H9 (cell line): ENCODE results near the gene PRDM1. TPM values are rescaled to one million over a fixed set of nuclear protein-coding genes. Genes with fewer than 3 reads are reported as not detected.

ENCODE experiments used
- DNase-seq: peaks from one replicate; pipeline ENCODE4 v3.0.0-alpha.2; 2017
- H2AFZ ChIP-seq: one replicate; pipeline ENCODE4 v1.6.1; 2013; ENCODE audit warnings: mild to moderate bottlenecking, low read length, control low read depth, moderate library complexity
- H2AK5ac ChIP-seq: 2 replicates; pipeline ENCODE4 v1.6.1; 2013; ENCODE audit warnings: low read length, control low read depth, mixed read lengths; ENCODE audit not compliant: insufficient read length
- H2BK120ac ChIP-seq: one replicate; pipeline ENCODE4 v1.6.1; 2013; ENCODE audit warnings: low read depth, mild to moderate bottlenecking, low read length, control low read depth, inconsistent platforms; ENCODE audit not compliant: poor library complexity, severe bottlenecking
- H2BK12ac ChIP-seq: 2 replicates; pipeline ENCODE4 v1.6.1; 2013; ENCODE audit warnings: low read length, control low read depth, mixed read lengths, low read depth; ENCODE audit not compliant: insufficient read length
- H2BK15ac ChIP-seq: 2 replicates; pipeline ENCODE4 v1.6.1; 2013; ENCODE audit warnings: low read depth, low read length, control low read depth
- H2BK20ac ChIP-seq: one replicate; pipeline ENCODE4 v1.6.1; 2013; ENCODE audit warnings: low read depth, mild to moderate bottlenecking, low read length, control low read depth, inconsistent platforms; ENCODE audit not compliant: poor library complexity, severe bottlenecking
- H2BK5ac ChIP-seq: 2 replicates; pipeline ENCODE4 v1.6.1; 2013; ENCODE audit warnings: low read length, control low read depth, mixed read lengths; ENCODE audit not compliant: insufficient read length
- H3K14ac ChIP-seq: 2 replicates; pipeline ENCODE4 v1.6.1; 2013; ENCODE audit warnings: low read length, control low read depth; ENCODE audit not compliant: insufficient read depth
- H3K18ac ChIP-seq: 2 replicates; pipeline ENCODE4 v1.6.1; 2013; ENCODE audit warnings: low read depth, mild to moderate bottlenecking, mixed read lengths, low read length, control low read depth; ENCODE audit not compliant: insufficient read length
- H3K23ac ChIP-seq: 2 replicates; pipeline ENCODE4 v1.6.1; 2013; ENCODE audit warnings: low read length, control low read depth, mixed read lengths, low read depth; ENCODE audit not compliant: insufficient read length
- H3K23me2 ChIP-seq: 2 replicates; pipeline ENCODE4 v1.6.1; 2013; ENCODE audit warnings: low read depth, mild to moderate bottlenecking, mixed read lengths, low read length, control low read depth; ENCODE audit not compliant: insufficient read length, poor library complexity, severe bottlenecking
- H3K27ac ChIP-seq: 2 replicates; pipeline ENCODE4 v1.5.1; 2013; ENCODE audit warnings: low read length, control low read depth, mixed read lengths, low read depth; ENCODE audit not compliant: insufficient read length
- H3K27me3 ChIP-seq: 2 replicates; pipeline ENCODE4 v1.6.1; 2013; ENCODE audit warnings: low read length, control low read depth, inconsistent platforms; ENCODE audit not compliant: insufficient read depth
- H3K4ac ChIP-seq: 2 replicates; pipeline ENCODE4 v1.6.1; 2013; ENCODE audit warnings: low read depth, mild to moderate bottlenecking, control low read depth, inconsistent platforms, low read length, moderate library complexity
- H3K4me1 ChIP-seq: 2 replicates; pipeline ENCODE4 v1.6.1; 2013; ENCODE audit warnings: low read length, control low read depth, inconsistent platforms; ENCODE audit not compliant: insufficient read depth
- H3K4me2 ChIP-seq: 2 replicates; pipeline ENCODE4 v1.6.1; 2013; ENCODE audit warnings: low read length, control low read depth, mixed read lengths; ENCODE audit not compliant: insufficient read length, insufficient read depth
- H3K56ac ChIP-seq: 2 replicates; pipeline ENCODE4 v1.6.1; 2013; ENCODE audit warnings: low read depth, mild to moderate bottlenecking, mixed read lengths, low read length, control low read depth; ENCODE audit not compliant: insufficient read length
- H3K79me1 ChIP-seq: 2 replicates; pipeline ENCODE4 v1.6.1; 2013; ENCODE audit warnings: low read depth, mild to moderate bottlenecking, moderate library complexity, low read length, control low read depth, inconsistent platforms; ENCODE audit not compliant: insufficient read depth, poor library complexity, severe bottlenecking
- H3K79me2 ChIP-seq: 2 replicates; pipeline ENCODE4 v1.6.1; 2013; ENCODE audit warnings: low read length, control low read depth, inconsistent platforms; ENCODE audit not compliant: insufficient read depth
- H3K9ac ChIP-seq: 2 replicates; pipeline ENCODE4 v1.6.1; 2013; ENCODE audit warnings: low read length, control low read depth, mixed read lengths; ENCODE audit not compliant: insufficient read length; ENCODE audit errors: extremely low read depth
- H3K9me3 ChIP-seq: one replicate; pipeline ENCODE4 v1.6.1; 2013; ENCODE audit warnings: low read depth, low read length, inconsistent platforms; ENCODE audit not compliant: control insufficient read depth
- H3T11ph ChIP-seq: one replicate; pipeline ENCODE4 v1.6.1; 2013; ENCODE audit warnings: mild to moderate bottlenecking, low read length, control low read depth, inconsistent platforms
- H4K20me1 ChIP-seq: one replicate; pipeline ENCODE4 v1.6.1; 2013; ENCODE audit not compliant: control insufficient read depth, insufficient read length, insufficient read depth
- H4K5ac ChIP-seq: 2 replicates; pipeline ENCODE4 v1.6.1; 2013; ENCODE audit warnings: low read depth, mild to moderate bottlenecking, mixed read lengths, low read length, control low read depth; ENCODE audit not compliant: insufficient read length
- H4K8ac ChIP-seq: replicated peaks from 2 replicates; pipeline ENCODE4 v1.6.1; 2013; ENCODE audit warnings: low read length, control low read depth, mixed read lengths, low read depth; ENCODE audit not compliant: insufficient read length
- H4K91ac ChIP-seq: 2 replicates; pipeline ENCODE4 v1.6.1; 2013; ENCODE audit warnings: low read depth, mild to moderate bottlenecking, moderate library complexity, mixed read lengths, low read length, control low read depth; ENCODE audit not compliant: insufficient read length
- H3K27ac Mint-ChIP-seq, 3 experiments: 2 replicates in 2 of 3; 3 replicates in 1 of 3; pipeline ENCODE4 v1.8.0; 2020 to 2021; ENCODE audit warnings: mixed read lengths in 3 of 3, mild to moderate bottlenecking in 1 of 3, moderate library complexity in 1 of 3
- H3K27me3 Mint-ChIP-seq: 2 replicates; pipeline ENCODE4 v1.8.0; 2021; ENCODE audit warnings: low read depth, mild to moderate bottlenecking, moderate library complexity, mixed read lengths
- H3K36me3 Mint-ChIP-seq, 3 experiments: 2 replicates in 2 of 3; 3 replicates in 1 of 3; pipeline ENCODE4 v1.8.0; 2020 to 2021; ENCODE audit warnings: low read depth in 3 of 3, mixed read lengths in 3 of 3; ENCODE audit not compliant: insufficient read depth in 1 of 3
- H3K4me1 Mint-ChIP-seq, 2 experiments: 2 replicates each; pipeline ENCODE4 v1.8.0; 2020; ENCODE audit warnings: mixed read lengths in 2 of 2
- H3K4me3 Mint-ChIP-seq, 2 experiments: 2 replicates in 1 of 2; 3 replicates in 1 of 2; pipeline ENCODE4 v1.8.0; 2020 to 2021; ENCODE audit warnings: mild to moderate bottlenecking in 2 of 2, mixed read lengths in 2 of 2, moderate library complexity in 1 of 2
- H3K9me3 Mint-ChIP-seq, 2 experiments: 2 replicates in 1 of 2; 3 replicates in 1 of 2; pipeline ENCODE4 v1.8.0; 2020; ENCODE audit warnings: mild to moderate bottlenecking in 2 of 2, mixed read lengths in 2 of 2, moderate library complexity in 1 of 2
- WGBS: extraction: QIAGEN DNeasy Blood & Tissue Kit; methylation state at CpG from one replicate; pipeline ENCODE4 v1.1.7; 2013; ENCODE audit warnings: missing lambda C conversion rate, low lambda C conversion rate, mixed read lengths; ENCODE audit not compliant: insufficient read length; ENCODE audit errors: extremely low coverage; 5-methylcytosine and 5-hydroxymethylcytosine counted together
- total RNA-seq: library from RNA; stranded (reverse); gene quantifications from 2 replicates; pipeline ENCODE4 v1.2.1, GENCODE V29; 2021
- TF ChIP-seq, protein P1 (sequence below): fragments of 200-600 bp; sonication (generic); conservative IDR thresholded peaks from 3 replicates; pipeline ENCODE4 v1.8.0; 2021; ENCODE audit warnings: antibody characterized with exemption, mild to moderate bottlenecking

The PRDM1 gene
- total RNA-seq, 1 experiment from 2014 or later, result 2.9 TPM

DNA sequence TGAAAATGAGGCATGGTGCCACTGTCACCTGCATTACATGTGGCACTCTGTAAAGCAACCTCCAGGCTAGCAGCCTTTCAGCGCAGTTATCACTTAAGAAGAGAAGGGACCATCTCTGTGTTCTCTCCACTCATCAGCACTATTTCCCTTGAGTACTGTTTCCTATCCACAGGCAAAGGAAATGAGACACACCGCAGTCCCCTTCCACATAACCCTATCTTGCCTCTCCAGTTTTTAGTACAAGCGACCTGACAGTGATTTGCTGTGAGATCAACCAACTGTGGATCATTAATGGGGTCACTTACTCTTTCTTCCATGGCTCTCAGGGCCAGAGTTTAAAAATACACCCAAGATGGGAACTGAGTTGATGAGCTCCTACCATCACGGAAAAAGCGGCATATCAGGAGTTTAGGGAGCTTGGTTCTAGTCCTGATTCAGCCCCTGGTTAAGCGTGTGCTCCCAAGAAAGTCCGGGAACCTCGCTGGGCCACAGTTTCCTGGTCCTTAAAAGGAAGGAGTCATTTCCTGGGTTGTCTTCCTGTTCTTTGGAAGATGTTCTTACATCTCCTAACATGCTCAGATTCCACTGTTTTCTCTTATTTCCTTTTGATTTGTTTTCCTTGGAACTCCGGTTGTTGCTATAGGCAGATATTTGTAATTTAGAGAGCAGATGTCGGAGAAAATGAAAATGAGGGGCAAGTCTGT, 27.3 kb downstream of the PRDM1 start:
- no peak overlapping the region for H3K27ac Mint-ChIP-seq
- no peak overlapping the region for H2AK5ac ChIP-seq
- H3K27me3 Mint-ChIP-seq, result peaks cover 1% of the 10 kb centered on the region; the same call in 1 of the 2 replicates
- no peak overlapping the region for H4K91ac ChIP-seq
- no peak overlapping the region for H2BK120ac ChIP-seq
- H3T11ph ChIP-seq, result no peak overlapping the region
- no peak overlapping the region for H2AFZ ChIP-seq
- H3K4me1 Mint-ChIP-seq, result no peaks in the 10 kb centered on the region
- TF ChIP-seq, protein P1, sequence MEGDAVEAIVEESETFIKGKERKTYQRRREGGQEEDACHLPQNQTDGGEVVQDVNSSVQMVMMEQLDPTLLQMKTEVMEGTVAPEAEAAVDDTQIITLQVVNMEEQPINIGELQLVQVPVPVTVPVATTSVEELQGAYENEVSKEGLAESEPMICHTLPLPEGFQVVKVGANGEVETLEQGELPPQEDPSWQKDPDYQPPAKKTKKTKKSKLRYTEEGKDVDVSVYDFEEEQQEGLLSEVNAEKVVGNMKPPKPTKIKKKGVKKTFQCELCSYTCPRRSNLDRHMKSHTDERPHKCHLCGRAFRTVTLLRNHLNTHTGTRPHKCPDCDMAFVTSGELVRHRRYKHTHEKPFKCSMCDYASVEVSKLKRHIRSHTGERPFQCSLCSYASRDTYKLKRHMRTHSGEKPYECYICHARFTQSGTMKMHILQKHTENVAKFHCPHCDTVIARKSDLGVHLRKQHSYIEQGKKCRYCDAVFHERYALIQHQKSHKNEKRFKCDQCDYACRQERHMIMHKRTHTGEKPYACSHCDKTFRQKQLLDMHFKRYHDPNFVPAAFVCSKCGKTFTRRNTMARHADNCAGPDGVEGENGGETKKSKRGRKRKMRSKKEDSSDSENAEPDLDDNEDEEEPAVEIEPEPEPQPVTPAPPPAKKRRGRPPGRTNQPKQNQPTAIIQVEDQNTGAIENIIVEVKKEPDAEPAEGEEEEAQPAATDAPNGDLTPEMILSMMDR, result no peak
- no peak overlapping the region for H3K56ac ChIP-seq
- no peak overlapping the region for H4K5ac ChIP-seq
- no peaks in the 10 kb centered on the region for H4K20me1 ChIP-seq
- H3K27me3 ChIP-seq, result no peaks in the 10 kb centered on the region
- no peak overlapping the region for H3K4me3 Mint-ChIP-seq
- H3K79me2 ChIP-seq, result no peaks in the 10 kb centered on the region
- no peak overlapping the region for H4K8ac ChIP-seq
- DNase-seq, result no peak
- no peak overlapping the region for H3K4ac ChIP-seq
- H3K14ac ChIP-seq, result no peak overlapping the region
- H3K79me1 ChIP-seq, result no peaks in the 10 kb centered on the region
- no peak overlapping the region for H3K23ac ChIP-seq
- no peak overlapping the region for H3K18ac ChIP-seq
- H3K27ac ChIP-seq, result no peak overlapping the region
- no peaks in the 10 kb centered on the region; a peak in 1 of 7 replicates for H3K36me3 Mint-ChIP-seq
- no peaks in the 10 kb centered on the region for H3K23me2 ChIP-seq
- H2BK15ac ChIP-seq, result no peak overlapping the region
- H2BK12ac ChIP-seq, result no peak overlapping the region
- no peaks in the 10 kb centered on the region for H3K4me1 ChIP-seq
- H2BK5ac ChIP-seq, result no peak overlapping the region
- no peak overlapping the region for H3K4me2 ChIP-seq
- H3K9ac ChIP-seq, result no peak overlapping the region
- WGBS, result no CpG with 5 or more reads among the region's 10 CpGs
- no peak overlapping the region for H2BK20ac ChIP-seq
- H3K9me3 Mint-ChIP-seq, result no peaks in the 10 kb centered on the region
- H3K9me3 ChIP-seq, result no peaks in the 10 kb centered on the region
